Calu3 (cell line): ENCODE measurements around the gene CCN6. TPM values are rescaled to one million over a fixed set of nuclear protein-coding genes. Genes with fewer than 3 reads are reported as not detected.

Experiments
- BruUV-seq: library from RNA; stranded (reverse); fragments of 400-500 nt; replicated peaks from 2 replicates; lab custom pipeline; 2021; lab: Mats Ljungman, UMichigan
- CTCF ChIA-PET: fragments of 300-600 bp; sonication (Branson Sonifier 250); formaldehyde crosslinking; loops from one replicate; lab custom pipeline; 2022; ENCODE audit warnings: antibody characterized with exemption; lab: Charles Lee
- DNase-seq: peaks from one replicate; pipeline ENCODE4 v3.0.0; 2022
- H3K27ac Mint-ChIP-seq: one replicate; pipeline ENCODE4 v1.8.0; 2022; ENCODE audit warnings: mixed read lengths; ENCODE audit not compliant: unreplicated experiment
- H3K27me3 Mint-ChIP-seq: one replicate; pipeline ENCODE4 v1.8.0; 2022; ENCODE audit warnings: mixed read lengths; ENCODE audit not compliant: unreplicated experiment
- H3K36me3 Mint-ChIP-seq: one replicate; pipeline ENCODE4 v1.8.0; 2022; ENCODE audit warnings: mild to moderate bottlenecking, moderate library complexity, mixed read lengths; ENCODE audit not compliant: insufficient read depth, unreplicated experiment
- H3K4me1 Mint-ChIP-seq: one replicate; pipeline ENCODE4 v1.8.0; 2022; ENCODE audit warnings: mild to moderate bottlenecking, low read depth, mixed read lengths; ENCODE audit not compliant: unreplicated experiment
- H3K4me3 Mint-ChIP-seq: one replicate; pipeline ENCODE4 v1.8.0; 2022; ENCODE audit warnings: mild to moderate bottlenecking, low read depth, moderate library complexity, mixed read lengths; ENCODE audit not compliant: unreplicated experiment
- H3K9me3 Mint-ChIP-seq: one replicate; pipeline ENCODE4 v1.8.0; 2022; ENCODE audit warnings: low read depth, mixed read lengths; ENCODE audit not compliant: unreplicated experiment
- CTCF ChIP-seq: fragments of 200-600 bp; IDR thresholded peaks from one replicate; pipeline ENCODE4 v1.8.0; 2022; ENCODE audit warnings: antibody characterized with exemption; ENCODE audit not compliant: unreplicated experiment
- intact Hi-C: fragments of 100-400 bp; cut with micrococcal nuclease; formaldehyde crosslinking; loops from one replicate; pipeline ENCODE4 v1.10.0; 2022; ENCODE audit not compliant: unreplicated experiment
- total RNA-seq: library from RNA; stranded (reverse); gene quantifications from 2 replicates; pipeline ENCODE4 v1.2.3, GENCODE V29; 2022

CCN6 gene
- total RNA-seq, 1 experiment from 2014 or later: not detected

- no peaks in the 10 kb centered on the region for H3K9me3 Mint-ChIP-seq
- no peak overlapping the region for H3K4me3 Mint-ChIP-seq
- no peak overlapping the region for H3K27ac Mint-ChIP-seq
- peaks cover 11% of the 10 kb centered on the region for H3K4me1 Mint-ChIP-seq
- CTCF ChIA-PET: no interaction called here
- H3K27me3 Mint-ChIP-seq: no peaks in the 10 kb centered on the region
- intact Hi-C loops: no loop called here
- H3K36me3 Mint-ChIP-seq: peaks cover 27% of the 10 kb centered on the region
- no TSS peak for BruUV-seq
- no peak for TF ChIP-seq CTCF
- DNase-seq: no peak
Measured at GRCh38 chr6:112113918-112114317, 60.0 kb downstream of the CCN6 start.

GRCh38 chr6:112114577-112115223, 60.8 kb downstream of the CCN6 start:
- Mint-ChIP-seq H3K36me3 (peaks cover 32% of the 10 kb centered on the region), H3K27ac (no peak overlapping the region), H3K9me3 (no peaks in the 10 kb centered on the region), H3K4me1 (peaks cover 11% of the 10 kb centered on the region), H3K4me3 (no peak overlapping the region), H3K27me3 (no peaks in the 10 kb centered on the region)
- intact Hi-C loops: no loop called here
- CTCF ChIA-PET: no interaction called here
- no peak for DNase-seq
- BruUV-seq: no TSS peak
- TF ChIP-seq CTCF: no peak

- Mint-ChIP-seq H3K36me3 (peaks cover 32% of the 10 kb centered on the region), H3K4me1 (peaks cover 11% of the 10 kb centered on the region), H3K4me3 (no peak overlapping the region), H3K27ac (peak overlapping the region; percentile 21), H3K27me3 (no peaks in the 10 kb centered on the region), H3K9me3 (no peaks in the 10 kb centered on the region)
- no TSS peak for BruUV-seq
- no peak for DNase-seq
- intact Hi-C loops: no loop called here
- CTCF ChIA-PET: no interaction called here
- TF ChIP-seq CTCF: no peak
Measured at GRCh38 chr6:112116221-112116620, 62.3 kb downstream of the CCN6 start.

- H3K9me3 Mint-ChIP-seq: no peaks in the 10 kb centered on the region
- no TSS peak for BruUV-seq
- CTCF ChIA-PET: no interaction called here
- no peak overlapping the region for H3K4me3 Mint-ChIP-seq
- no peak for DNase-seq
- H3K27me3 Mint-ChIP-seq: no peaks in the 10 kb centered on the region
- H3K27ac Mint-ChIP-seq: peak overlapping the region; percentile 15
- H3K36me3 Mint-ChIP-seq: peaks cover 32% of the 10 kb centered on the region
- no peak for TF ChIP-seq CTCF
- intact Hi-C loops: no loop called here
- peaks cover 11% of the 10 kb centered on the region for H3K4me1 Mint-ChIP-seq
Measured at GRCh38 chr6:112117554-112117953, 63.6 kb downstream of the CCN6 start.
